ENCODE data around the gene PAMR1.

DNA sequence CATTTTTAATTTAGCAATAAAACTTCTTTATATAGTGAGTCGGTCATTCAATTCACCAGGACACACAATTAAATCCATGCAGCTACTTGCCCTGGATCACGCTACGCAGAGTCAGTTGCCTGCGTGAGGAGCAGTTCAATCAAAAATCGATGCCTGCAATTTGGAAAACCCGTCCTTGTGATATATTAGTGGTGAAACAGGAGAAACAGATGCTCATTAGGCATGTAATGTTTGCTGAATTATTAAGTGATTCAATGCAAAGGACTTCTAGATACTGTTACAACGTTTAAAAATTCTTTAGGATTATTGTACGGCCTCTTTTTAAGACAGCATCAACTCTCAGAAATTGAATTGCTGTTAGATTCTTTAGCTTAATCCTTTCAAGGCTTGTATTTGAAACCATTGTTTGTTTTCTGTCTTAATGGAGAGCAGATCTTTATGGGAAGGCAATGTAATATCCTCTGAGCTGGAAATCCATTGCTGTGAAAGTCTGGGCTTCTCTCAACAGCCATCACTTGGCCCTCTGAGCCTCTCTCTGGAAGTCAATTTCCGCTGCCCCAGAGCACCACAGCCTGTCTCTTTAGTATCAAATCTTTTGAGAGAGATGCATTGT, 20.1 kb upstream of the PAMR1 start:
- TF ChIP-seq, protein P1, sequence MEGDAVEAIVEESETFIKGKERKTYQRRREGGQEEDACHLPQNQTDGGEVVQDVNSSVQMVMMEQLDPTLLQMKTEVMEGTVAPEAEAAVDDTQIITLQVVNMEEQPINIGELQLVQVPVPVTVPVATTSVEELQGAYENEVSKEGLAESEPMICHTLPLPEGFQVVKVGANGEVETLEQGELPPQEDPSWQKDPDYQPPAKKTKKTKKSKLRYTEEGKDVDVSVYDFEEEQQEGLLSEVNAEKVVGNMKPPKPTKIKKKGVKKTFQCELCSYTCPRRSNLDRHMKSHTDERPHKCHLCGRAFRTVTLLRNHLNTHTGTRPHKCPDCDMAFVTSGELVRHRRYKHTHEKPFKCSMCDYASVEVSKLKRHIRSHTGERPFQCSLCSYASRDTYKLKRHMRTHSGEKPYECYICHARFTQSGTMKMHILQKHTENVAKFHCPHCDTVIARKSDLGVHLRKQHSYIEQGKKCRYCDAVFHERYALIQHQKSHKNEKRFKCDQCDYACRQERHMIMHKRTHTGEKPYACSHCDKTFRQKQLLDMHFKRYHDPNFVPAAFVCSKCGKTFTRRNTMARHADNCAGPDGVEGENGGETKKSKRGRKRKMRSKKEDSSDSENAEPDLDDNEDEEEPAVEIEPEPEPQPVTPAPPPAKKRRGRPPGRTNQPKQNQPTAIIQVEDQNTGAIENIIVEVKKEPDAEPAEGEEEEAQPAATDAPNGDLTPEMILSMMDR (IDR thresholded peaks at IDR 0.05): no peak
- TF ChIP-seq EP300 (IDR thresholded peaks at IDR 0.05): no peak

Data from ovary (tissue), 3 donors.